Fibroblast of villous mesenchyme (primary cell): ENCODE measurements around the gene ATP1B3. TPM values are rescaled to one million over a fixed set of nuclear protein-coding genes. Genes with fewer than 3 reads are reported as not detected.

ENCODE experiments used
- DNase-seq: peaks from one replicate; pipeline ENCODE4 v3.0.0-alpha.2; 2010; ENCODE audit warnings: low read depth
- H3K4me3 ChIP-seq: 2 replicates; pipeline ENCODE4 v1.5.1; 2011; ENCODE audit warnings: low read depth, mild to moderate bottlenecking, low read length
- CTCF ChIP-seq: IDR thresholded peaks from 2 replicates; pipeline ENCODE4 v1.5.1; 2012; ENCODE audit warnings: low read depth, mild to moderate bottlenecking, low read length; ENCODE audit not compliant: insufficient read depth
- total RNA-seq: library from RNA; depleted of rRNA; stranded (reverse); fragments of >200 nt; gene quantifications from 2 replicates; pipeline ENCODE4 v1.2.3, GENCODE V29; 2012

ATP1B3 gene
- total RNA-seq, 1 donor = 82.5 TPM

GRCh38 chr3:141849056-141849815 lies 27.2 kb upstream of the ATP1B3 start:
- DNase-seq = no peak
- H3K4me3 ChIP-seq = no peak overlapping the region
- no peak for TF ChIP-seq CTCF

GRCh38 chr3:141851411-141851810 lies 25.0 kb upstream of the ATP1B3 start:
- DNase-seq = no peak
- H3K4me3 ChIP-seq = no peak overlapping the region
- no peak for TF ChIP-seq CTCF

- H3K4me3 ChIP-seq = no peak overlapping the region
- no peak for DNase-seq
- TF ChIP-seq CTCF = no peak
These were observed 23.3 kb upstream of the ATP1B3 start for GRCh38 chr3:141853081-141853601.

- no peak for TF ChIP-seq CTCF
- no peak overlapping the region for H3K4me3 ChIP-seq
- DNase-seq = no peak
These were observed 22.7 kb upstream of the ATP1B3 start for GRCh38 chr3:141853629-141854168.

GRCh38 chr3:141854599-141854998 lies 21.8 kb upstream of the ATP1B3 start:
- DNase-seq = no peak
- peak; percentile 10 for TF ChIP-seq CTCF

GRCh38 chr3:141858312-141858711 lies 18.1 kb upstream of the ATP1B3 start:
- DNase-seq = no peak
- H3K4me3 ChIP-seq = no peak overlapping the region
- no peak for TF ChIP-seq CTCF

More at GRCh38 chr3:141854599-141854998, 21.8 kb upstream of the ATP1B3 start:
- H3K4me3 ChIP-seq = no peak overlapping the region
